Stomach smooth muscle (tissue), 2 donors: ENCODE measurements around the gene KLK2.

Experiments used
- H3K27ac ChIP-seq: one replicate; pipeline ENCODE4 v1.7.0; 2013; ENCODE audit warnings: mild to moderate bottlenecking, low read length, inconsistent platforms
- H3K27me3 ChIP-seq, 2 donors: one replicate each; pipeline ENCODE4 v1.7.0; 2013; ENCODE audit warnings: low read length in 2 of 2; ENCODE audit not compliant: insufficient read depth in 2 of 2, control insufficient read depth in 1 of 2
- H3K36me3 ChIP-seq, 2 donors: one replicate each; pipeline ENCODE4 v1.7.0; 2013; ENCODE audit warnings: low read length in 2 of 2; ENCODE audit not compliant: control insufficient read depth in 2 of 2, insufficient read depth in 2 of 2
- H3K4me1 ChIP-seq: one replicate; pipeline ENCODE4 v1.7.0; 2013; ENCODE audit warnings: low read length; ENCODE audit not compliant: control insufficient read depth, insufficient read depth
- H3K4me3 ChIP-seq, 2 donors: one replicate each; pipeline ENCODE4 v1.7.0; 2013; ENCODE audit warnings: low read length in 2 of 2
- H3K9ac ChIP-seq, 2 donors: one replicate each; pipeline ENCODE4 v1.7.0; 2013; ENCODE audit warnings: low read length in 2 of 2, mild to moderate bottlenecking in 1 of 2
- H3K9me3 ChIP-seq, 2 donors: one replicate each; pipeline ENCODE4 v1.7.0; 2013; ENCODE audit warnings: low read length in 2 of 2; ENCODE audit not compliant: control insufficient read depth in 2 of 2
- donor health status: healthy.
- donor health status: Pancreatic carcinoma.

The KLK2 gene

DNA sequence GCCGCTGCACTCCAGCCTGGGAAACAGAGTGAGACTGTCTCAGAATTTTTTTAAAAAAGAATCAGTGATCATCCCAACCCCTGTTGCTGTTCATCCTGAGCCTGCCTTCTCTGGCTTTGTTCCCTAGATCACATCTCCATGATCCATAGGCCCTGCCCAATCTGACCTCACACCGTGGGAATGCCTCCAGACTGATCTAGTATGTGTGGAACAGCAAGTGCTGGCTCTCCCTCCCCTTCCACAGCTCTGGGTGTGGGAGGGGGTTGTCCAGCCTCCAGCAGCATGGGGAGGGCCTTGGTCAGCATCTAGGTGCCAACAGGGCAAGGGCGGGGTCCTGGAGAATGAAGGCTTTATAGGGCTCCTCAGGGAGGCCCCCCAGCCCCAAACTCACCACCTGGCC lies at the start of gene KLK2:
KLK2 (plus strand) TSS at position 384 of the 400 bp plus-strand sequence. CDS start 35 bp downstream, outside the sequence.
- peaks cover 8 to 38% of the 10 kb centered on the region in 2 donors for H3K27me3 ChIP-seq
- H3K4me1 ChIP-seq = no peaks in the 10 kb centered on the region
- H3K36me3 ChIP-seq = no peaks in the 10 kb centered on the region
- no peak within 1 kb of the TSS for H3K27ac ChIP-seq
- H3K9ac ChIP-seq = no peak within 1 kb of the TSS
- H3K4me3 ChIP-seq = no peak within 1 kb of the TSS
- H3K9me3 ChIP-seq = no peaks in the 10 kb centered on the region

DNA sequence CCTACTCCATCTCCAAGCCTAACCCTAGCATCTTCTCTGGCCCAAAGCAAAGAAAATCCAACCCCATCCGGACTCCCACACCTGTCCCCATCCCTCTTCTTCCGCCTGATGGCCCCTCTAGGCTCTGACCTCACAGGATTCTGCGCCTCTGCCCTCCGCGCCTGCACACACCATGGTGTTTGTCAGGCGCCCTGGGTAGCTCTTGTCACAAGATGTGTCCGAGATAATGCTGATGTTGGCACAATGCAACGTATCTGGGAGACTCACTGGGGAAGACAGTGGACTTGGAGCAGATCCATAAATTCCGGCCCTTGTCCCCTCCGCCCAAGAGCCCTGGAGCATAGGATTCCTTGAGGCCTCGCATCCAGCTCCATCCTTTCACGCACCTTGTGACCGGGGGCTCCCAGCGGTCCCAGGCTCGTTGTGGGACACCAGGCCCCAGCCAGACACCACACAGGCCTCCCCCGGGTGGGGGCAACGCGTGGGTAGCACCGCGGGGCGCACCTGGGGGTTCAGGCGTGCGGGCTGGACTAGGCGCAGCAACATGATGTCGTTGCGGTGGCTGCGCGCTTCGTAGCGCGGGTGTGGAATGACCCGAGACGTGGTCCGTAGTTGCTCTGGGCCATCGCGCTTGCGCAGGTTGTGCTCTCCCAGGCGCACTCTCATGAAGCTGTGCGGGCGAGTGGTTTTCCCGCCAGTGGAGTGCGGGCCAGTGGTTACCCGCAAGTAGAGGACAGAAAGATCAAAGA lies 46.6 kb upstream of the KLK2 start:
- no peaks in the 10 kb centered on the region for H3K9me3 ChIP-seq
- H3K27ac ChIP-seq = no peak overlapping the region
- H3K36me3 ChIP-seq = no peaks in the 10 kb centered on the region
- no peak overlapping the region for H3K4me3 ChIP-seq
- no peaks in the 10 kb centered on the region for H3K4me1 ChIP-seq
- H3K9ac ChIP-seq = no peak overlapping the region
- H3K27me3 ChIP-seq = peaks cover 29 to 35% of the 10 kb centered on the region in 2 donors

DNA sequence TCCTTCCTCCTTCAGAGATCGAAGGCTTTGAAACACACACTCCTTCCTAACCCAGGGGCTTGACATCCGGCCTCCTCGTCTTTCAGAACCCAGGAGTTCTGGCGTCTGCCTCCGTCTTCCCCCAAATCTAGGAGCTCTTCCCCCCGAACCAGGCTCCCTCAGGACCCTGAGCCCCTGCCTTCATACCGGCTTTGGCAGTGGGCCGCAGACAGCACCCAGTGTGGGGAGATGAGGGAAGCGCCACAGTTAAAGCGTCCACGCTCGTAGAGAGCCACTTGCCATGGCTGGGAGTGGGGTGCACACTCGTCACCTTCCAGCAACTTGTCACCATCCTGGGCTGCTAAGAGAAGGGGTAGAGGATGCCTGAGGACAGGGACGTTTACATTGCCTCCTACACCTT lies 45.8 kb upstream of the KLK2 start:
- Histone ChIP-seq H3K36me3 (no peaks in the 10 kb centered on the region), H3K4me3 (no peak overlapping the region), H3K27ac (no peak overlapping the region), H3K9me3 (no peaks in the 10 kb centered on the region), H3K9ac (no peak overlapping the region), H3K27me3 (peaks cover 26 to 30% of the 10 kb centered on the region in 2 donors), H3K4me1 (no peaks in the 10 kb centered on the region)

DNA sequence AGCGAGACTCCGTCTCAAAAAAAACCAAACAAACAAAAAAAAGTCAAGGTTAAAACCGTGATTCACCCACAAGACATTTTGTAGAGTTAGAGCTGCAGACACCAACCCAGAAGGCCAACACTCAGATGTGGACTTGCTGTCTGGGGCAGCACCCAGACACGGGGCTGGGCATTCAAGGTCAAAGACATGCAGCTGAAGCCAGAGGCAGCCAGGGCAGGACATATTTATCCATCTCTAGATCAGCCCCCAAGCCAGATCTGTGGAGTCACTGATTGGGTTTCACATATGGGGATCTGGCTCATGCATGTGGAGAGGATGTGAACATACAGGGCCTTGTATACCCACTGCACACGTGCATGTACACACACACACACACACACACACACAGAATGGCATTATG lies 43.4 kb upstream of the KLK2 start:
- no peak overlapping the region for H3K27ac ChIP-seq

DNA sequence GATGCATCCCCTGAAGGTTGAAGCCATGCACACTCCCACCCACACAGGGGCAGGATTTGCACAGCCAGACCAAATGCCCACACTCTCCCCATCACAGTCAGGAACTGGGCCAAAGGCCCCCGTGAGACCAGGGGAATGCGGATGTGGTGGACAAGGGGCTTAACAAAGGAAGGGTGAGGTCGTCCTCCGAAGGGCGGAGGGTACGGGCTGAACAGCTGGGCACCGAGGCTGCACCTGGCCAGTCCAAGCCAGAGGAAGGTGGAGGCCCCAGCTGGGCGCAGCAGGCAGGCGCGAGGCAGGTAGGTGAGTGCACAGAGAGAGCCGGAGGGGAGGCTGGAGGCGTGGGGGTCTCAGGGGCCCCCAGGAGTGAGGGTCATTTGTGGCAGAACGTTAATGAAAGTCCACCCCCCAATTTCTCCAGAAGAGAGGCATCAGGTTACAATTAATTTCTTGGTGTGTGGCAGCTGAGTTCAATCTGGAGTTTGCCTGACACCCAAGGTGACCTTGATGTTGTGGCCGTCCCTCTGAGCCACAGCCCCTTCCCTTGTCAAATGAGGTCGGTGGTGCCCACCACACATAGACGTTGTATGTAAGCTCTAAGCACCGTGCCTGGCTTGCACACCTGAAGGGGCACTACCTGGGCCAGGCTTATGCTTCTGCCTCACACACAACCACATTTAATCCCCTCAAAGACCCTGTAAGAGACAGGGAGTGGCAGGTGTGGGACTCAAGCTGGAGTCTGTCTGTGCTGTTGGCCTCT lies 42.8 kb upstream of the KLK2 start:
- H3K36me3 ChIP-seq = no peaks in the 10 kb centered on the region
- no peaks in the 10 kb centered on the region for H3K9me3 ChIP-seq
- H3K27me3 ChIP-seq = peaks cover 30% of the 10 kb centered on the region in 2 donors
- no peak overlapping the region for H3K4me3 ChIP-seq
- H3K9ac ChIP-seq = no peak overlapping the region
- no peak overlapping the region for H3K27ac ChIP-seq
- peaks cover 3% of the 10 kb centered on the region for H3K4me1 ChIP-seq

More for the DNA sequence above, 43.4 kb upstream of the KLK2 start:
- Histone ChIP-seq H3K4me1 (no peaks in the 10 kb centered on the region), H3K36me3 (no peaks in the 10 kb centered on the region), H3K4me3 (no peak overlapping the region), H3K27me3 (peaks cover 24 to 30% of the 10 kb centered on the region in 2 donors), H3K9ac (no peak overlapping the region), H3K9me3 (no peaks in the 10 kb centered on the region)

DNA sequence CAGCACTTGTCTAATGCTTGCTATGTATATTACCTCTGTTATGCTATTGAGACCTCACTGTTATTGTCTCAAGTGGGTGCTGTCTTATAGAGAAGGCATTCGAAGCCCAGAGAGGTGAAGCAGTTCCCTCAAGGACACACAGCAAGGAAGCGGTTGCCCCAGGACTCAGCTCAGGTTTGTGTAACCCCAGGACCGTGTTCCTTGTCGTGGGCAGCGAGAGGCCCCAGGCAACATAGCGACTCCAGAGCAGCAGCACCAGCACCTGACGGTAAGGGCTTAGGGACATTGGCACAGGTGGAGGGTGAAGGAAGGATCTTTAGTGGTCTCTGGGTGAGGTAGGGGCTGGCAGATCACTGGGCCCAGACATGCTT lies 42.2 kb upstream of the KLK2 start:
- no peak overlapping the region for H3K27ac ChIP-seq
- H3K9ac ChIP-seq = no peak overlapping the region
- no peaks in the 10 kb centered on the region for H3K36me3 ChIP-seq
- H3K4me1 ChIP-seq = peaks cover 9% of the 10 kb centered on the region
- H3K9me3 ChIP-seq = no peaks in the 10 kb centered on the region
- no peak overlapping the region for H3K4me3 ChIP-seq
- peaks cover 30 to 31% of the 10 kb centered on the region in 2 donors for H3K27me3 ChIP-seq

DNA sequence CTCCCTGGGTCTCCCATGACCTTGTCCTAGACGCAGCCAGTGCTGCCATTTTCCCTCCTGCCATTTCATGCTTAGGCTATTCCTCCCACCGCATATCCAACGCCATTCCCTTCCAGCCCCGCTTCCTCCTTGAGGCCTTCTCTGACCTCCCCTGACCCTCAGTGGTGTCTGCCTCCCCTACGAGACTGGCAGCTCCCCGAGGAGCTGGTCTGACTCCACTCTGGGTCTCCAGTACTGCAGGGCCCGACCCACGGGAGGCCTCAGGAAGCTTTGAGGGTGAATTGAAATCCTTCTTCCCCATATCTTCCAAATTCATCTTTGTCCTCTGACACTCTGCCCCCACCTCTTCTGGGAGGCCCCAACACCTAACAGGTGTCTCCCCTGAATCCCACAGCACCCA lies 40.6 kb upstream of the KLK2 start:
- Histone ChIP-seq H3K9ac (no peak overlapping the region), H3K9me3 (no peaks in the 10 kb centered on the region), H3K36me3 (no peaks in the 10 kb centered on the region), H3K4me3 (no peak overlapping the region), H3K4me1 (peaks cover 11% of the 10 kb centered on the region), H3K27ac (no peak overlapping the region), H3K27me3 (peaks cover 26 to 34% of the 10 kb centered on the region in 2 donors)

DNA sequence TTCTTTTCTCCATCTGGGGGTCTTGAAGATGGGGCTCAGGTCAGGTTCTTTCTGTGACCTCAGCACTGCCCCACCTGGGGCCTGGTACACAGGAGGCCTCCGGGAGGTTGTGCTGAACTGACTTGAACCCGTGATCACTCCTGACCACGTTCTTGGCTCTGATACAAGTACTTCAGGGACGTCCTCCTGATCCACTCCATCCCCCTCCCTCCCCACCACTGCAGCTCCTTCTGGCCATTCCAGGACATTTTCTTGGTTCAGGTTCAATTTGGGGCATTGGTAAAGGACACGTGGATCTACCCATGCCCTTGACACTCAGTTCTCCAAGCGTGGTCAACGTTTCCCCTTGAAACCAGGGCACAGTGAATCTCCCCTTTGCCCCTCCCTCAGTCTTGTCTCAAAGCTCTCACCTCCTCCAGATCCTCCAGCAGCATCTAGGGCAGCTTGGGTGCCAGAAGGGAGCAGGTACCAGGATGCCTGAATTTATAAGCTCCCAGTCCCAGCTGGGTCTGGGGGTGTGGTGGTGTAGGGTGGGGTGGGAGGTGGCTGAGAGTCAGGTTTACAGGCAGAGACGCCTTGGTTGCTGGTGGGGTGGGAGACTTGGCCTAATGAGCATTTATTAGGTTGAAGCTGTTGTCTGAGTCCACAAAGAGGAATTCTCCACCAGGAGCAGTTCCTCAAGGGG lies 40.0 kb upstream of the KLK2 start, which contains the start of gene KLK15:
KLK15 (minus strand) TSS at position 458 of the 685 bp plus-strand sequence. CDS start 2,082 bp downstream, outside the sequence.
- H3K9ac ChIP-seq = no peak within 1 kb of the TSS
- no peak within 1 kb of the TSS for H3K4me3 ChIP-seq
- no peak within 1 kb of the TSS for H3K27ac ChIP-seq
- H3K27me3 ChIP-seq = peaks cover 26 to 34% of the 10 kb centered on the region in 2 donors
- H3K36me3 ChIP-seq = no peaks in the 10 kb centered on the region
- peaks cover 11% of the 10 kb centered on the region for H3K4me1 ChIP-seq
- H3K9me3 ChIP-seq = no peaks in the 10 kb centered on the region

DNA sequence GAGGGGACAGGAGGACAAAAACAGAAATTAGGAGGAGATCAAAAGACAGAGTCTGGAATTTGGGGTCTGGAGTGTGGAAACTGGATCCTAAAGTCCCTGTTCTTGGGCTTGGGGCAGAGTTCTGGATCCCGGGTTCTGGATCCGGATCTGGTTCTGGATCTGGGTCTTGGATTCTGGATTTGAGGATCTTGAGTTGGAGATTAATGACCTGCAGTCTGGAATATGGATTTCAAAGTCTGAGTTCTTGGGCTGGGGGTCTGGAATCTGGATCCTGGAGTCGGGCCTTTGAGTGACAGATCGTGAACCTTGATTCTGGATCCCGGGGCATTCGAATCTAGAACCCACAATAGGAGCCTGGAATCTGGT lies 39.5 kb upstream of the KLK2 start:
- H3K27me3 ChIP-seq = peaks cover 26 to 34% of the 10 kb centered on the region in 2 donors

DNA sequence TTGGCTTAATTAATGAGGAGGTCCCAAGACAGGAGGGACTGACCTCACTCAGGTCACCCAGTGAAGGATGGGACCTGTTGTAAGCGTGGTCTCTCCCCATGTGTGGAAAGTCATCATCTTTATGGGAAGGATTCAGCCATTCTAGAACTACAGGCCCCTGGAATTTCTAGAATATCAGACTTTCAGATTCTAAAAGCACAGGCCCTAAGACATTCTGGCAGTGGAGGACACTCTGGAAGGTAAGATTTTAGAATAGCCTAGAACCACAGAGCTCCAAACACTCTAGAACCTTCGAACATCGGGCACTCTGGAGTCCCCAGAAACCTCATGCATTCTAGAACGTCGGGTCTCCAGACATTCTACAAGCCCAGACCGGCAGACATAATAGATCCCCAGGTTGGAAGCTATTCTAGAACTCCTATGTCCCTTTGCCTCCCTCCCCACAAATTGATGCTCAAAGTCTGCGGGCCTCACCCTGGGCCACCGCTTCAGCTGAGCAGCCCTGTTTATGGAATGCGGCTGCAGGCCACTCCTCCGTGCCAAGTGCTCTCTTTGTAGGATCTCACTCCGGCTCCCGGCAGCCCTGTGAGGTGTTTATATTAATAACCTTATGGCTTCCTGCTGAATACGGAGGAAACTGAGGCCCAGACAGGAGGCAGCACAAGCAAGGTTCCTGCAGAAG lies 38.0 kb upstream of the KLK2 start:
- Histone ChIP-seq H3K9ac (peak overlapping the region; percentile 28 to 29), H3K27me3 (peaks cover 20 to 30% of the 10 kb centered on the region in 2 donors), H3K4me3 (peak overlapping the region; percentile 71 to 74), H3K27ac (no peak overlapping the region), H3K4me1 (peaks cover 11% of the 10 kb centered on the region), H3K9me3 (no peaks in the 10 kb centered on the region), H3K36me3 (no peaks in the 10 kb centered on the region)

More for the DNA sequence above, 39.5 kb upstream of the KLK2 start:
- no peak overlapping the region for H3K9ac ChIP-seq
- no peaks in the 10 kb centered on the region for H3K36me3 ChIP-seq
- H3K4me1 ChIP-seq = peaks cover 11% of the 10 kb centered on the region
- H3K4me3 ChIP-seq = no peak overlapping the region
- H3K27ac ChIP-seq = no peak overlapping the region
- no peaks in the 10 kb centered on the region for H3K9me3 ChIP-seq
